Measurements from ENCODE around the gene FFAR3.
A peak's percentile ranks its signal among the peaks of the same experiment; 100 is the strongest.

The FFAR3 gene

GRCh38 chr19:35357867-35358573 lies at the start of gene FFAR3:
Gene FFAR3, plus strand, starts transcription at chr19:35358460. Its CDS starts 431 bp downstream, at chr19:35358891.
- peak; percentile 42 for DNase-seq

- no peak for DNase-seq
Measured at GRCh38 chr19:35308910-35309309, 49.4 kb upstream of the FFAR3 start.

- DNase-seq: no peak
Measured at GRCh38 chr19:35309481-35310279, 48.6 kb upstream of the FFAR3 start.

GRCh38 chr19:35310331-35310730 lies 47.9 kb upstream of the FFAR3 start:
- no peak for DNase-seq

- no peak for DNase-seq
Measured at GRCh38 chr19:35310811-35311465, 47.3 kb upstream of the FFAR3 start.

- DNase-seq: no peak
Measured at GRCh38 chr19:35311901-35312665, 46.2 kb upstream of the FFAR3 start.

- no peak for DNase-seq
Measured at GRCh38 chr19:35313587-35313986, 44.7 kb upstream of the FFAR3 start.

GRCh38 chr19:35314031-35314430 lies 44.2 kb upstream of the FFAR3 start:
- no peak for DNase-seq

GRCh38 chr19:35314858-35315470 lies 43.3 kb upstream of the FFAR3 start:
- no peak for DNase-seq

- no peak for DNase-seq
Measured at GRCh38 chr19:35315883-35316282, 42.4 kb upstream of the FFAR3 start.

GRCh38 chr19:35316560-35316959 lies 41.7 kb upstream of the FFAR3 start:
- no peak for DNase-seq

GRCh38 chr19:35317464-35318043 lies 40.7 kb upstream of the FFAR3 start:
- peak; percentile 6 for DNase-seq

- peak; percentile 54 for DNase-seq
Measured at GRCh38 chr19:35318679-35319448, 39.4 kb upstream of the FFAR3 start.

GRCh38 chr19:35320065-35320713 lies 38.1 kb upstream of the FFAR3 start:
- DNase-seq: no peak

GRCh38 chr19:35321291-35321690 lies 37.0 kb upstream of the FFAR3 start:
- DNase-seq: no peak

- no peak for DNase-seq
Measured at GRCh38 chr19:35322014-35322413, 36.2 kb upstream of the FFAR3 start.

GRCh38 chr19:35327642-35328041 lies 30.6 kb upstream of the FFAR3 start:
- no peak for DNase-seq

GRCh38 chr19:35328851-35329285 lies 29.4 kb upstream of the FFAR3 start, which contains the start of gene CD22:
Gene CD22, plus strand, starts transcription at chr19:35329187. Its CDS starts 2,854 bp downstream, at chr19:35332041.
- DNase-seq: no peak

- no peak for DNase-seq
Measured at GRCh38 chr19:35329323-35329722, 28.9 kb upstream of the FFAR3 start.

- DNase-seq: no peak
Measured at GRCh38 chr19:35330475-35330874, 27.8 kb upstream of the FFAR3 start.

Data from midbrain (tissue), 1 donor.